ENCODE data around the gene VTA1. TPM values are rescaled to one million over a fixed set of nuclear protein-coding genes. Genes with fewer than 3 reads are reported as not detected.
A peak's percentile ranks its signal among the peaks of the same experiment; 100 is the strongest.

The VTA1 gene
- total RNA-seq, 1 experiment from 2014 or later, result 72.1 TPM

GRCh38 chr6:142235791-142236190 lies 88.7 kb downstream of the VTA1 start:
- no TSS peak for BruUV-seq (replicated peaks)
- no peaks in the 10 kb centered on the region for H3K27me3 ChIP-seq (ENCODE audit: control insufficient read depth, insufficient read depth, low read length)
- ATAC-seq (no peak), DNase-seq (ENCODE audit: low read depth, low spot score) (no peak)
- H3K36me3 ChIP-seq (ENCODE audit: control insufficient read depth, insufficient read depth, low read length), result no peaks in the 10 kb centered on the region
- in situ Hi-C loops (cut with HindIII; ENCODE audit: low pct_unique_long_range_greater_than_20kb, low sequenced_read_pairs) (no loop called here), intact Hi-C loops (cut with micrococcal nuclease; ENCODE audit: unreplicated experiment) (no loop called here)
- H3K27ac ChIP-seq (ENCODE audit: low read length), result peak overlapping the region; percentile 70; the same call in 1 of the 2 replicates
- H3K9me3 ChIP-seq (ENCODE audit: control insufficient read depth, insufficient read depth, low read depth, low read length), result no peaks in the 10 kb centered on the region
- TF ChIP-seq SIN3A (IDR thresholded peaks at IDR 0.05; ENCODE audit: borderline replicate concordance, insufficient read depth, low read depth, low read length) (no peak), CTCF (IDR thresholded peaks at IDR 0.05) (no peak), TCF7L2 (IDR thresholded peaks at IDR 0.05; ENCODE audit: low read depth, low read length) (no peak), POLR2AphosphoS5 (IDR thresholded peaks at IDR 0.05; ENCODE audit: low read depth, low read length) (no peak), REST (IDR thresholded peaks at IDR 0.05; ENCODE audit: insufficient read depth in 1 of 2, low read depth in 2 of 2, low read length in 1 of 2) (no peak)
- ChIA-PET CTCF (no interaction called here), POLR2A (no interaction called here)
- H3K4me1 ChIP-seq (ENCODE audit: control insufficient read depth, insufficient read depth, low read length), result peaks cover 19% of the 10 kb centered on the region
- no peak overlapping the region for H3K4me3 ChIP-seq (ENCODE audit: low read depth in 2 of 2, low read length in 2 of 2)

- peak overlapping the region; percentile 70; the same call in 1 of the 2 replicates for H3K27ac ChIP-seq (ENCODE audit: low read length)
- no peaks in the 10 kb centered on the region for H3K36me3 ChIP-seq (ENCODE audit: control insufficient read depth, insufficient read depth, low read length)
- TF ChIP-seq TCF7L2 (IDR thresholded peaks at IDR 0.05; ENCODE audit: low read depth, low read length) (no peak), POLR2AphosphoS5 (IDR thresholded peaks at IDR 0.05; ENCODE audit: low read depth, low read length) (no peak), SIN3A (IDR thresholded peaks at IDR 0.05; ENCODE audit: borderline replicate concordance, insufficient read depth, low read depth, low read length) (no peak), CTCF (IDR thresholded peaks at IDR 0.05) (no peak), REST (IDR thresholded peaks at IDR 0.05; ENCODE audit: insufficient read depth in 1 of 2, low read depth in 2 of 2, low read length in 1 of 2) (no peak)
- H3K4me1 ChIP-seq (ENCODE audit: control insufficient read depth, insufficient read depth, low read length), result peaks cover 19% of the 10 kb centered on the region
- ATAC-seq (no peak), DNase-seq (ENCODE audit: low read depth, low spot score) (no peak)
- H3K4me3 ChIP-seq (ENCODE audit: low read depth in 2 of 2, low read length in 2 of 2), result no peak overlapping the region
- in situ Hi-C loops (cut with HindIII; ENCODE audit: low pct_unique_long_range_greater_than_20kb, low sequenced_read_pairs), result no loop called here
- CTCF ChIA-PET, result no interaction called here
- intact Hi-C loops (cut with micrococcal nuclease; ENCODE audit: unreplicated experiment), result no loop called here
- no peaks in the 10 kb centered on the region for H3K9me3 ChIP-seq (ENCODE audit: control insufficient read depth, insufficient read depth, low read depth, low read length)
- BruUV-seq (replicated peaks), result no TSS peak
- POLR2A ChIA-PET, result no interaction called here
- H3K27me3 ChIP-seq (ENCODE audit: control insufficient read depth, insufficient read depth, low read length), result no peaks in the 10 kb centered on the region
Observed at GRCh38 chr6:142236691-142237090, 89.6 kb downstream of the VTA1 start.
